ENCODE data around the gene ZIC5. TPM values are rescaled to one million over a fixed set of nuclear protein-coding genes. Genes with fewer than 3 reads are reported as not detected.

The ZIC5 gene
- total RNA-seq, 2 experiments from 2014 or later: not detected

- no peak for DNase-seq
- H3K4me1 Mint-ChIP-seq: peaks cover 17% of the 10 kb centered on the region
- peak within 1 kb of the TSS; percentile 40 for H3K4me3 Mint-ChIP-seq
- no peak within 1 kb of the TSS for H3K27ac Mint-ChIP-seq
- peaks cover 10% of the 10 kb centered on the region for H3K9me3 Mint-ChIP-seq
- peaks cover 72% of the 10 kb centered on the region for H3K27me3 Mint-ChIP-seq
- no peaks in the 10 kb centered on the region for H3K36me3 Mint-ChIP-seq
Observed at GRCh38 chr13:99981735-99982035, 10.1 kb upstream of the ZIC5 start, which contains the start of gene ZIC2. TSS of gene ZIC2 (plus strand) at chr13:99981784. CDS start at chr13:99982065, 281 bp downstream.

- DNase-seq: peak; percentile 40
- Mint-ChIP-seq H3K4me1 (peaks cover 17% of the 10 kb centered on the region), H3K4me3 (peak overlapping the region; percentile 40), H3K27ac (no peak overlapping the region), H3K9me3 (peaks cover 12% of the 10 kb centered on the region), H3K36me3 (no peaks in the 10 kb centered on the region), H3K27me3 (peaks cover 72% of the 10 kb centered on the region)
Observed at GRCh38 chr13:99980824-99981734, 9.5 kb upstream of the ZIC5 start.

- Mint-ChIP-seq H3K36me3 (no peaks in the 10 kb centered on the region), H3K4me3 (peak overlapping the region; percentile 40), H3K27me3 (peaks cover 73% of the 10 kb centered on the region), H3K27ac (no peak overlapping the region), H3K9me3 (peaks cover 17% of the 10 kb centered on the region), H3K4me1 (peaks cover 17% of the 10 kb centered on the region)
- DNase-seq: peak; percentile 75
Observed at GRCh38 chr13:99980201-99980823, 8.7 kb upstream of the ZIC5 start.

GRCh38 chr13:99979453-99980200 lies 8.1 kb upstream of the ZIC5 start:
- Mint-ChIP-seq H3K36me3 (peaks cover 3% of the 10 kb centered on the region), H3K27ac (no peak overlapping the region), H3K9me3 (peaks cover 20% of the 10 kb centered on the region), H3K4me3 (no peak overlapping the region), H3K4me1 (peaks cover 17% of the 10 kb centered on the region), H3K27me3 (peaks cover 76% of the 10 kb centered on the region)
- no peak for DNase-seq

- peaks cover 76% of the 10 kb centered on the region for H3K27me3 Mint-ChIP-seq
- H3K4me3 Mint-ChIP-seq: no peak overlapping the region
- H3K36me3 Mint-ChIP-seq: peaks cover 3% of the 10 kb centered on the region
- peaks cover 16% of the 10 kb centered on the region for H3K9me3 Mint-ChIP-seq
- H3K4me1 Mint-ChIP-seq: peaks cover 13% of the 10 kb centered on the region
- no peak overlapping the region for H3K27ac Mint-ChIP-seq
- no peak for DNase-seq
Observed at GRCh38 chr13:99978799-99979452, 7.4 kb upstream of the ZIC5 start.

GRCh38 chr13:99977912-99978798 lies 6.6 kb upstream of the ZIC5 start:
- DNase-seq: no peak
- Mint-ChIP-seq H3K4me1 (peaks cover 7% of the 10 kb centered on the region), H3K9me3 (peaks cover 24% of the 10 kb centered on the region), H3K4me3 (no peak overlapping the region), H3K27ac (no peak overlapping the region), H3K36me3 (peaks cover 3% of the 10 kb centered on the region), H3K27me3 (peaks cover 76% of the 10 kb centered on the region)

- DNase-seq: no peak
- Mint-ChIP-seq H3K4me3 (no peak overlapping the region), H3K9me3 (peaks cover 26% of the 10 kb centered on the region), H3K27me3 (peaks cover 76% of the 10 kb centered on the region), H3K36me3 (peaks cover 3% of the 10 kb centered on the region), H3K4me1 (peaks cover 6% of the 10 kb centered on the region), H3K27ac (no peak overlapping the region)
Observed at GRCh38 chr13:99977334-99977911, 5.9 kb upstream of the ZIC5 start.

GRCh38 chr13:99976575-99976974 lies 5.0 kb upstream of the ZIC5 start:
- DNase-seq: no peak
- Mint-ChIP-seq H3K27ac (no peak overlapping the region), H3K4me3 (no peak overlapping the region), H3K36me3 (peaks cover 3% of the 10 kb centered on the region), H3K9me3 (peaks cover 29% of the 10 kb centered on the region), H3K4me1 (peaks cover 9% of the 10 kb centered on the region), H3K27me3 (peaks cover 84% of the 10 kb centered on the region)

GRCh38 chr13:99975626-99976025 lies 4.1 kb upstream of the ZIC5 start:
- no peak for DNase-seq
- peaks cover 86% of the 10 kb centered on the region for H3K27me3 Mint-ChIP-seq
- H3K4me1 Mint-ChIP-seq: peaks cover 9% of the 10 kb centered on the region
- no peak overlapping the region for H3K4me3 Mint-ChIP-seq
- H3K9me3 Mint-ChIP-seq: peaks cover 29% of the 10 kb centered on the region
- no peak overlapping the region for H3K27ac Mint-ChIP-seq
- peaks cover 3% of the 10 kb centered on the region for H3K36me3 Mint-ChIP-seq

GRCh38 chr13:99974939-99975561 lies 3.5 kb upstream of the ZIC5 start:
- Mint-ChIP-seq H3K4me1 (peaks cover 11% of the 10 kb centered on the region), H3K4me3 (no peak overlapping the region), H3K27me3 (peaks cover 88% of the 10 kb centered on the region), H3K36me3 (peaks cover 3% of the 10 kb centered on the region), H3K9me3 (peaks cover 29% of the 10 kb centered on the region), H3K27ac (peak overlapping the region; percentile 51)
- DNase-seq: no peak

- H3K9me3 Mint-ChIP-seq: peaks cover 29% of the 10 kb centered on the region
- no peak overlapping the region for H3K4me3 Mint-ChIP-seq
Observed at GRCh38 chr13:99974296-99974938, 2.9 kb upstream of the ZIC5 start.

GRCh38 chr13:99973808-99974185 lies 2.2 kb upstream of the ZIC5 start:
- Mint-ChIP-seq H3K27ac (no peak overlapping the region), H3K4me3 (no peak overlapping the region), H3K27me3 (peaks cover 89% of the 10 kb centered on the region), H3K36me3 (peaks cover 6% of the 10 kb centered on the region), H3K9me3 (peaks cover 29% of the 10 kb centered on the region), H3K4me1 (peaks cover 16% of the 10 kb centered on the region)
- no peak for DNase-seq

More at GRCh38 chr13:99974296-99974938, 2.9 kb upstream of the ZIC5 start:
- Mint-ChIP-seq H3K27me3 (peaks cover 88% of the 10 kb centered on the region), H3K27ac (no peak overlapping the region), H3K36me3 (peaks cover 6% of the 10 kb centered on the region), H3K4me1 (peaks cover 14% of the 10 kb centered on the region)
- no peak for DNase-seq

All from activated naive CD8-positive, alpha-beta T cell treated with anti-CD3 and anti-CD28 coated beads for 36 hours (primary cell).